22Rv1 (cell line): ENCODE results near the gene GHRL.

Source experiments
- H3K27ac ChIP-seq: fragments of 450-650 bp; 2 replicates; pipeline ENCODE4 v1.5.1; 2017
- CTCF ChIP-seq: fragments of 450-650 bp; IDR thresholded peaks from 2 replicates; pipeline ENCODE4 v1.5.1; 2017; ENCODE audit warnings: mild to moderate bottlenecking
- ZFX ChIP-seq: fragments of 450-650 bp; IDR thresholded peaks from 2 replicates; pipeline ENCODE4 v1.6.1; 2017; ENCODE audit warnings: antibody characterized with exemption, borderline replicate concordance

GHRL gene

GRCh38 chr3:10338164-10338470 lies 45.4 kb upstream of the GHRL start:
- TF ChIP-seq ZFX (no peak), CTCF (no peak)
- no peak overlapping the region for H3K27ac ChIP-seq

GRCh38 chr3:10337323-10338163 lies 44.8 kb upstream of the GHRL start:
- TF ChIP-seq CTCF (no peak), ZFX (no peak)
- H3K27ac ChIP-seq = no peak overlapping the region

- no peak overlapping the region for H3K27ac ChIP-seq
These were observed 44.0 kb upstream of the GHRL start for GRCh38 chr3:10336761-10337160.

GRCh38 chr3:10335871-10336622 lies 43.3 kb upstream of the GHRL start:
- no peak overlapping the region for H3K27ac ChIP-seq
- TF ChIP-seq CTCF (peak; percentile 24), ZFX (no peak)

More at GRCh38 chr3:10336761-10337160, 44.0 kb upstream of the GHRL start:
- no peak for TF ChIP-seq CTCF
- TF ChIP-seq ZFX = no peak

GRCh38 chr3:10335190-10335738 lies 42.5 kb upstream of the GHRL start:
- no peak for TF ChIP-seq ZFX
- no peak for TF ChIP-seq CTCF
- H3K27ac ChIP-seq = no peak overlapping the region

GRCh38 chr3:10334459-10334858 lies 41.7 kb upstream of the GHRL start:
- no peak for TF ChIP-seq ZFX
- TF ChIP-seq CTCF = peak; percentile 70
- H3K27ac ChIP-seq = no peak overlapping the region

GRCh38 chr3:10334042-10334441 lies 41.3 kb upstream of the GHRL start:
- no peak overlapping the region for H3K27ac ChIP-seq
- TF ChIP-seq CTCF = no peak
- TF ChIP-seq ZFX = no peak
